Transverse colon (tissue), 4 donors: ENCODE data around the gene RUNX1. TPM values are rescaled to one million over a fixed set of nuclear protein-coding genes. Genes with fewer than 3 reads are reported as not detected.

Source experiments
- DNase-seq: peaks from one replicate; pipeline ENCODE4 v3.0.0-alpha.2; 2019
- H3K27ac ChIP-seq, 4 donors: fragments of 200-600 bp; sonication (generic); 2 replicates each; pipeline ENCODE4 v1.5.1; 2016 to 2018; ENCODE audit warnings: inconsistent platforms in 4 of 4
- H3K27me3 ChIP-seq: fragments of 200-600 bp; sonication (generic); 2 replicates; pipeline ENCODE4 v1.5.1; 2017; ENCODE audit warnings: inconsistent platforms
- H3K36me3 ChIP-seq, 4 donors: fragments of 200-600 bp; sonication (generic); 2 replicates each; pipeline ENCODE4 v1.5.1; 2017 to 2019; ENCODE audit warnings: inconsistent platforms in 4 of 4
- H3K4me1 ChIP-seq, 4 donors: fragments of 200-600 bp; sonication (generic); 2 replicates each; pipeline ENCODE4 v1.5.1; 2017 to 2020; ENCODE audit warnings: inconsistent platforms in 4 of 4
- H3K4me3 ChIP-seq, 4 donors: fragments of 200-600 bp; sonication (generic); 1 replicate in 1 of 4; 2 replicates in 3 of 4; pipeline versions ENCODE4 v1.5.1 to v1.6.1; 2017 to 2019; ENCODE audit warnings: inconsistent platforms in 4 of 4
- H3K9me3 ChIP-seq, 2 donors: fragments of 200-600 bp; sonication (generic); 2 replicates each; pipeline ENCODE4 v1.5.1; 2017 to 2019; ENCODE audit warnings: inconsistent platforms in 2 of 2
- EP300 ChIP-seq: sonication (generic); formaldehyde crosslinking; IDR thresholded peaks from one replicate; pipeline ENCODE4 v1.6.1; 2017; ENCODE audit warnings: antibody characterized with exemption, low read depth
- POLR2A ChIP-seq: fragments of 450-650 bp; IDR thresholded peaks from one replicate; pipeline ENCODE4 v1.6.1; 2016; ENCODE audit warnings: antibody characterized with exemption, mild to moderate bottlenecking, moderate library complexity
- POLR2AphosphoS5 ChIP-seq, 3 donors: sonication (generic); formaldehyde crosslinking; IDR thresholded peaks; one replicate each; pipeline ENCODE4 v1.6.1; 2016; ENCODE audit warnings: antibody characterized with exemption in 3 of 3
- WGBS, 2 donors: methylation state at CpG; one replicate each; pipeline ENCODE4 v1.1.5; 2018; ENCODE audit warnings: low coverage in 1 of 2; 5-methylcytosine and 5-hydroxymethylcytosine counted together
- in situ Hi-C, 4 donors: fragments of 200-750 bp; cut with MboI; loops; one replicate each; pipeline versions ENCODE4 v1.15.0 to v1.15.1; 2017; ENCODE audit warnings: low sequenced_read_pairs in 3 of 4, low pct_ligation_motif_present in 1 of 4, low pct_unique_long_range_greater_than_20kb in 1 of 4
- intact Hi-C: fragments of 100-400 bp; cut with DNase I; formaldehyde crosslinking; loops from one replicate; pipeline ENCODE4 v1.15.1; 2023; ENCODE audit warnings: low total_unique reads
- total RNA-seq, 4 donors: library from RNA; depleted of rRNA; stranded (reverse); fragments of >200 nt; gene quantifications; one replicate each; pipeline ENCODE4 v1.1.0, GENCODE V29; 2016
- TF ChIP-seq, protein P1 (sequence below), 5 experiments: fragments of 200-600 bp in 3 of 5; fragments of 450-650 bp in 2 of 5; sonication (generic) in 3 of 5; IDR thresholded peaks; 1 replicate in 2 of 5; 2 replicates in 3 of 5; pipeline ENCODE4 v1.5.1; 2016 to 2017; ENCODE audit warnings: antibody characterized with exemption in 5 of 5, inconsistent platforms in 3 of 5, mild to moderate bottlenecking in 2 of 5, moderate library complexity in 1 of 5

The RUNX1 gene
- total RNA-seq, 4 donors from 2014 or later, result 8.3 to 60.1 (median 34.7) TPM

DNA sequence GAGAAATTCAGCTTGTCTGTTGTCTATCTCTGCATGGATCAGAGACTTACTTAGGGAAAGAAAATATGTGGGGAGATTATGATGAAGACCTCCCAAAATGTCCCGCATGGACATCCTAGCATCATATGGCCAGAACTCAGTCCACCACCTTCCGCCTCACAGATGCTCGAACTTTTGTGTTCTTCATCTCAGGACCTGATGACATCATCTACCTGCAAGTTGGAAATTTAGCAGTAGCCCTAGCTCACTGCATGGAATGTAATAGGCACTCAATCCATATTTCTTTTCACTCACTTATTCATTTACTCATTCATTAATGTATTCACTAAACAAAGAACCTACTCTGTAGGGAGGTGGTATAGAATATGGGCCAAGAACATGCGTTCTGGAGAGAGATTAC lies 283.5 kb downstream of the RUNX1 start:
- Histone ChIP-seq H3K27ac (no peak overlapping the region), H3K27me3 (no peaks in the 10 kb centered on the region), H3K4me1 (no peaks in the 10 kb centered on the region), H3K36me3 (no peaks in the 10 kb centered on the region), H3K9me3 (peaks cover 0 to 3% of the 10 kb centered on the region in 2 donors), H3K4me3 (no peak overlapping the region)
- intact Hi-C loops (no loop called here), in situ Hi-C loops (no loop called here)
- WGBS, 2 donors, result 87 to 92% methylated on average over 4 of the region's 4 CpGs
- TF ChIP-seq POLR2A (no peak), POLR2AphosphoS5 (IDR thresholded peaks at IDR 0.05) (no peak), EP300 (no peak)
- TF ChIP-seq, protein P1, sequence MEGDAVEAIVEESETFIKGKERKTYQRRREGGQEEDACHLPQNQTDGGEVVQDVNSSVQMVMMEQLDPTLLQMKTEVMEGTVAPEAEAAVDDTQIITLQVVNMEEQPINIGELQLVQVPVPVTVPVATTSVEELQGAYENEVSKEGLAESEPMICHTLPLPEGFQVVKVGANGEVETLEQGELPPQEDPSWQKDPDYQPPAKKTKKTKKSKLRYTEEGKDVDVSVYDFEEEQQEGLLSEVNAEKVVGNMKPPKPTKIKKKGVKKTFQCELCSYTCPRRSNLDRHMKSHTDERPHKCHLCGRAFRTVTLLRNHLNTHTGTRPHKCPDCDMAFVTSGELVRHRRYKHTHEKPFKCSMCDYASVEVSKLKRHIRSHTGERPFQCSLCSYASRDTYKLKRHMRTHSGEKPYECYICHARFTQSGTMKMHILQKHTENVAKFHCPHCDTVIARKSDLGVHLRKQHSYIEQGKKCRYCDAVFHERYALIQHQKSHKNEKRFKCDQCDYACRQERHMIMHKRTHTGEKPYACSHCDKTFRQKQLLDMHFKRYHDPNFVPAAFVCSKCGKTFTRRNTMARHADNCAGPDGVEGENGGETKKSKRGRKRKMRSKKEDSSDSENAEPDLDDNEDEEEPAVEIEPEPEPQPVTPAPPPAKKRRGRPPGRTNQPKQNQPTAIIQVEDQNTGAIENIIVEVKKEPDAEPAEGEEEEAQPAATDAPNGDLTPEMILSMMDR (IDR thresholded peaks at IDR 0.05), result no peak
- no peak for DNase-seq

DNA sequence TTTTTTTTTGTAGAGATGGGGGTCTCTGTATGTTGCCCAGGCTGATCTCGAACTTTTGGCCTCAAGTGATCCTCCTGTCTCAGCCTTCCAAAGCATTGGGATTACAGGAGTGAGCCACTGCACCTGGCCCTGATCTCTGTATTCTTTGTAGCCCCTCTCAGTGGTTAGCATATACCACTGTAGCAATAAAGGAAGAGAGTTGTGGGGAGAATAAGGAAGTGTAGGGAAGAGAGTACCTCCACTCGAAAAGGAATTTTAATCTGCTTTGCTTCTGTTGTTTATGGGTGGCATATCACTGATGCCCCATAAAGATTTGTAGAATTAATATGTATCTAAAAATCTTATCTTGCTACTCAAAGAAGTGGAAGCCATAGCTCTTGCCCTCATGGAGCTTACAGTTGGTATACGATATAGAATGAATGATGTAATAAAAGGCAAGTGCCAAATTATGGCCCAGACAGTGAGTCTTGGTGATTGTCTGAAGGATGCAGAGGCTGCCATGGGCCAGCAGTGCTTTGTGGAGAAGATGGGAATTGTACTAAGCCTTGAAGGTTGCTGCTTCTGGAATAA lies 284.3 kb downstream of the RUNX1 start:
- intact Hi-C loops, result no loop called here
- H3K9me3 ChIP-seq, result peaks cover 0 to 3% of the 10 kb centered on the region in 2 donors
- H3K36me3 ChIP-seq, result no peaks in the 10 kb centered on the region
- TF ChIP-seq EP300, result no peak
- TF ChIP-seq, protein P1 (IDR thresholded peaks at IDR 0.05), result no peak
- no peak for TF ChIP-seq POLR2A
- no peak for TF ChIP-seq POLR2AphosphoS5 (IDR thresholded peaks at IDR 0.05)
- no peak for DNase-seq
- in situ Hi-C loops, result no loop called here
- no peaks in the 10 kb centered on the region for H3K4me1 ChIP-seq
- no peaks in the 10 kb centered on the region for H3K27me3 ChIP-seq
- 75 to 83% methylated on average over 3 of the region's 3 CpGs for WGBS, 2 donors
- no peak overlapping the region for H3K4me3 ChIP-seq
- H3K27ac ChIP-seq, result no peak overlapping the region

DNA sequence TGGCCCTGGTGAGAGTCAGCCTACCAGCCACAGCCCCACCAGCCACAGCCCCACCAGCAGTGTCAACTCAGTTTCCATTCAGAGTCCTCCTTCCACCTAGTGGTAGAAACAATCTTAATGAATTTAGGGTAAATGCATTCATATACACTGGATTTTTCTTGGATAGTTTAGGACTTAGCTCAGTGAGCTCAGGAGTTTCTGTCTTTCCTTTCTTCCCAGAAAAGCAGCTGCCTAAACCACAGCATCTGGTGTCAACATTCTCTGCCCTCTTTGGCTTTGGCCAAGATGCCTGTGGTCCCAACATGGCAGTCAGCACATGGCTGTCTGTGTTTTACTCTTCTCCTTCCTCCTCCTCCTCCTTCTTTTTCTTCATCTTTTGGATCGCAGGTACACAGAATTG lies 286.3 kb downstream of the RUNX1 start:
- intact Hi-C loops, result no loop called here
- 86% methylated on average over 1 of the region's 1 CpG; no CpG with 5 or more reads in 1 of the 2 donors for WGBS, 2 donors
- no peaks in the 10 kb centered on the region for H3K27me3 ChIP-seq
- in situ Hi-C loops, result no loop called here
- H3K36me3 ChIP-seq, result no peaks in the 10 kb centered on the region
- TF ChIP-seq, protein P1 (IDR thresholded peaks at IDR 0.05), result no peak
- H3K9me3 ChIP-seq, result peaks cover 0 to 3% of the 10 kb centered on the region in 2 donors
- DNase-seq, result no peak
- no peak overlapping the region for H3K27ac ChIP-seq
- H3K4me3 ChIP-seq, result no peak overlapping the region
- no peaks in the 10 kb centered on the region for H3K4me1 ChIP-seq

DNA sequence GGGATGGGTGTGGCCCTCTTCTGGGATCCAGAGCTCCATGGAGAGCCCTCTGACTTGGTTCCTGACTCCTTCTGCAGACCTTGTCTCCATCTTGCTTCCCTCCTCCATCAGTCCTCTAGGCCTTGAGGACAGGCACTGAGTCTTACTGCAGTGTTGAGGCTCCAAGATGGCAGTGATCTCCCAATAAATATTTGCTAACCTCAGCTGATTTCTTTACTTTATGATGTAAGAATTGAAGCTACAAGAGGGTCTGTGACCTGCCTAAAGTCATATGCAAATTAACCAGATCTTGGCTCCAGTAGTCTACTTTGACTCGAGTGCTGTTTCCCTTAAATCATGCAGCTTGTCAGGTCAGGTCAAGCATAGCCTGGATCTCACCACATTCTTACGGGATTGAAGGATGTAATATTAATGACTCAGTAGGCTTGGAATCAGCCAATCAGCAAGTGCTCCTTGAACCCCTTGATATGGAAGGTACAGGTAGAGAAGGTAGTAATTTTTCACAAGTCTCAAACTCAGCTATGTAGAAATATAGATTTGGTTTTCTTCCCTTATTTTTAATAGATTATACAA lies 287.3 kb downstream of the RUNX1 start:
- no peaks in the 10 kb centered on the region for H3K36me3 ChIP-seq
- 72 to 100% methylated on average over 2 of the region's 2 CpGs for WGBS, 2 donors
- no peaks in the 10 kb centered on the region for H3K4me1 ChIP-seq
- H3K9me3 ChIP-seq, result peaks cover 0 to 3% of the 10 kb centered on the region in 2 donors
- TF ChIP-seq POLR2AphosphoS5 (IDR thresholded peaks at IDR 0.05), result no peak
- no peak for TF ChIP-seq EP300
- no peak for TF ChIP-seq POLR2A
- TF ChIP-seq, protein P1 (IDR thresholded peaks at IDR 0.05), result no peak
- no peak overlapping the region for H3K4me3 ChIP-seq
- intact Hi-C loops, result no loop called here
- H3K27ac ChIP-seq, result no peak overlapping the region
- DNase-seq, result no peak
- H3K27me3 ChIP-seq, result no peaks in the 10 kb centered on the region
- in situ Hi-C loops, result no loop called here
